ENCODE measurements around the gene DYNLRB1.
A peak's percentile ranks its signal among the peaks of the same experiment; 100 is the strongest.
"Not testable (repeated sequence)": the region's sequence is repeated elsewhere in the genome, so short reads cannot be mapped to it uniquely, and the experiment has no call there.

Gene DYNLRB1

GRCh38 chr20:34512266-34512954 lies 3.8 kb upstream of the DYNLRB1 start:
- DNase-seq (ENCODE audit: low spot score) = no peak

DNA sequence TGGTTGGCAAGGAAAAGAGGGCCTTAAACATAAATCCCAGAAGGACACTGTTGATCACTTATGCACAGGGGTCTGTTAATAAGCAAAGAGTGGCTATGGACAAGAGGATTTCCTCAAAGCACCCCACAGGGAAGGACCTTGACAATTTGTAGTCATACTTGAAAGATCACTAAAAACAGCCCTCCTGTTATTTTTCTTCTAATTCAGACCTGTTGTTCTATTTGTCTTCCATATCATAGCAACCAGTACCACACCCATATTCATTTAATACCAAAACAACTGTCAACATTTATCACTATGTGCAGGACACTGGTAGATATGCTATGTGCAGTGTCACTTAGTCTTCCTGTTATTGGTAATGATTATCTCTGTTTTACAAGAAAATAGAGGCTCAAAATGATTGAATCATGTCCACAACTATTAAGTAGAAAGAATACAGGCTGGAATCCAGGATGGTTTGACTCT lies 3.2 kb upstream of the DYNLRB1 start:
- peak; percentile 52 for DNase-seq (ENCODE audit: low spot score)

DNA sequence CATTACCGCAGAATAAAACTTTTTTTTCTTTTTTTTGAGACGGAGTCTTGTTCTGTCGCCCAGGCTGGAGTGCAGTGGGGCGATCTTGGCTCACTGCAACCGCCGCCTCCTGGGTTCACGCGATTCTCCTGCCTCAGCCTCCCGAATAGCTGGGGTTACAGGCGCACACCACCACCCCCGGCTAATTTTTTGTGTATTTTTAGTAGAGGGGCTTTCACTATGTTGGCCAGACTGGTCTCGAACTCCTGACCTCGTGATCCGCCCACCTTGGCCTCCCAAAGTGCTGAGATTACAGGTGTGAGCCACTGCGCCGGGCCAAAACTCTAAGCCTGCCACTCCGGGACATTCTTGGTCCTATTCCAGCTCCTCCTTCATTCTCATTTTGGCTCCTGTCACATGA lies 2.2 kb upstream of the DYNLRB1 start:
- not testable (repeated sequence) for DNase-seq (ENCODE audit: low spot score)

- no peak for DNase-seq (ENCODE audit: low spot score)
Measured at GRCh38 chr20:34514897-34515483, 1.2 kb upstream of the DYNLRB1 start.

DNA sequence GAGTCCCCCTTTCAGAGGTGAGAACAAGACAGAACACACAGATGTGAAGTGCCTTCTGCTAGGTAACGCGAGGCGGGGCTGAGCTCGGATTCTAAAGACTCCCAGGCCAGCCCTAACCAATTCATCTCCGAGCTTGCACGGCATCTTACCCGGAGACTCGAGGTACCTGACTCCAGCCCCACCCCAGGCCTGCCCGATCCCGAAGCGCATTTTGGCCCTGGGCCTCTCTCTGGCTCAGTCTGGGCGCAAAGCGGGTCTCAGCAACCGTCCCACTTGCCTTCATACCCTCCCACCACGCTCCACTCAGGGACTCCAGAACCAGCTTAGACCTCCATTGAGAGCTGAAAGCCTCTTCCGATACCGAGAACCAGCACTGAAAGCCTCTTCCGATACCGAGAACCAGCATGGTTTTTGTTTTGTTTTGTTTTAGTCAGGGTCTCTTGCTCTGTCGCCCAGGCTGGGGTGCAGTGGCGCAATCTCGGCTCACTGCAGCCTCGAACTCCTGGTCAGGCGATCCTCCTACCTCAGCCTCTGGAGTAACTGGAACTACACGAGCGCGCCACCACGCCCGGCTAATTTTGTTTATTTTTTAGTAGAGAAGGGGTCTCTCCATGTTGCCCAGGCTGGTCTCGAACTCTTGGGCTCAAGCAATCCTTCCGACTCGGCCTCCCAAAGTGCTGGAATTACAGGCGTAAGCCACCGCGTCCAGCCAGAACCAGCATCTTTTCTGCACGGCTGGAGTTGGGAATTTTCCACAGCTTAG lies 557 bp upstream of the DYNLRB1 start:
- DNase-seq (ENCODE audit: low spot score) = peak; percentile 80

DNA sequence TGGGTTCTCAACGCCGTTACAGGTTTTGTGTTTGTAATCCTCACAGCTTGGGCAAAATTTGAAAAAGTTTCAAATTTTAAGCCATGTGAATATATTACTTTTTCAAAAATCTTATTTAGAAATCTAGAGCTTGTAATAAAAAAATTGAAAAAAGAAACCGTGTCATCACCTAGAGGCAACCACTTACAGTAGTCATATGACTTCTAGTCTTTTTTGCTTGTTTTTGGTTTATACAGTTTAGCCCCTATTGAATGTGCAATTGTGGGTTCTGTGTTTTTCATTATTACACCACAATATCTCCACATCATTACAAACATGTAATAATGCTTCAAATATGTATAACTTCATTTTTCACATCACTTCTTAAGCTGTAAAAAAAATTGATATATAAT lies 888 bp downstream of the DYNLRB1 start:
- DNase-seq (ENCODE audit: low spot score) = no peak

DNA sequence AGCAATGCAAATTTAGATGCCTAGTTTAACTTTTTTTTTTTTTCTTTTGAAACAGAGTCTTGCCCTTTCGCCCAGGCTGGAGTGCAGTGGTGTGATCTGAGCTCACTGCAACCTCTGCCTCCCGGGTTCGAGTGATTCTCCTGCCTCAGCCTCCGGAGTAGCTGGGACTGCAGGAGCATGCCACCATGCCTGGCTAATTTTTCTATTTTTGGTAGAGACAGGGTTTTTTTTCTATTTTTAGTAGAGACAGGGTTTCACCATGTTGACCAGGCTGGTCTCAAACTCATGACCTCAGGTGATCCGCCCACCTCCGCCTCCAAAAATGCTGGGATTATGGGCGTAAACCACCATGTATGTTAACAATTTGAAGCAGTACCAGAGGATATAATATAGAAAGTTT lies 2.6 kb downstream of the DYNLRB1 start:
- DNase-seq (ENCODE audit: low spot score) = not testable (repeated sequence)

DNA sequence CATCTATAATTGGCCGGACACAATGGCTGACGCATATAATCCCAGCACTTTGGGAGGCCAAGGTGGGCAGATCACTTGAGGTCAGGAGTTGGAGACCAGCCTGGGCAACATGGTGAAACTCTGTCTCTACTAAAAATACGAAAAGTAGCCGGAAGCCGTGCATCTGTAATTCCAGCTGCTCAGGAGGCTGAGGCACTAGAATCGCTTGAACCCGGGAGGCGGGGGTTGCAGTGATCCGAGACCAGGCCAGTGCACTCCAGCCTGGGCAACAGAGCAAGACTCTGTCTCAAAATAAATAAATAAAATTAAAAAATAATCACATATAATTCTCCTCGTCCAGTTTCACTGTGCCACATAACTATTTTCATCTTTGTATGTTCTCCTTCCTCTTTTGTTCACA lies 3.6 kb downstream of the DYNLRB1 start:
- not testable (repeated sequence) for DNase-seq (ENCODE audit: low spot score)

DNA sequence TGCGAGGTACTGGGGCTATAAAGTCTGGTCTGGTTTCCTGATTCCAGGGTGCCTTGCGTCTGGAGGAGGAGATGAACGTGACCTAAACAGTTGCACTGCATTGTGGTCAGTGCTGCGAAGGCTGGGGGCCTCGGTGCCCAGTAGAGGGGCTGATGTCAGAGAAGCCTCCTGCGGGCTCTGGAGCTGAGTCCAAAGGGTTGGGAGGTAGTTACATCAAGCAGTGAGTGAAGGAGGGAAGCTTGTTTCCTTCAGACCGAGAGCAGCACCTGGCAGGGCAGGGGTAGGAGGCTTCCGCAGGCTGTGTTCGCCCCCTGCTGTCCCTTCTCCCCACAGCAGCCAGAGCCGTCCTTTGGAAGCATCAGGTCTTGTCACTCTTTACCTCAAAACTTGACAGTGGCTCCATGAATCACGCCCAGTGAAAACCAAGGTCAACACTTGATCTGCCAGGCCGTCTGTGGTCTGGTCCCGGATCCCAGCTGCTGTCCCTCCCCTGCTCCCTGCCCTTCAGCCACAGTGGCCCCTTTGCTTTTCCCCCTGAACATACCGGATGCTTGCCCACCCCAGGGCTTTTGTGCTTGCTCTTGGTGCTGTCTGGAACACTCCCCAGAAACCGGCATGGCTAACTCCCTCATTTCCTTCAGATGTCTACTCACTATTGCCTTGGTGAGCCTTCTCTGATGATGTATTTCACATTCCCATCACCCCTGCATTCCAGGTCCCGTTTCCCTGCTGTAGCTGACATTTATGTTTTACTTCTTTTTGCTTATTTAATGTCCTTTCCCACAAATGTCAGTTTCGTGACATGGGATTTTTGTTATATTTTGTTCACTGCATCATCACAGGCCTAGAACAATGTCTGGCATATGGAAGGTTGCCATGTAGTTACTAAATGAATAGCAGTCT lies 7.0 kb downstream of the DYNLRB1 start:
- DNase-seq (ENCODE audit: low spot score) = peak; percentile 50

GRCh38 chr20:34524426-34524825 lies 8.2 kb downstream of the DYNLRB1 start:
- DNase-seq (ENCODE audit: low spot score) = no peak

DNA sequence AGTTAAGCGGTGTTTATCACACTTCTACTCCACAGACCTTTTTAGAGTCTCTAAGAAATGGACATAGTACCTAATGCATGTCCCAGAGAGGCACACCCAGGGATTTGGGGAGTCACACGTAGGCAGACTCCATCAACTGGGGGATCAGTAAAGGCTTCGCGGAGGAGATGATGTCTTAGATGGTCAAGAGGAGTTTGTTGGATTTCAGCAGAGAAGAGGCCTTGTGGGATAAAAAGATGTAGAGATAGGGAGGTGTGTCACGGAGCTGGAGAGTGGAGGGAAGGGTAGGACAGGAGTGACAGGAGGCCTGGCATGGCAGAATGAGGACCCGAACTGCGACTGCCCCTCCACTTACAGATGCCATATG lies 9.1 kb downstream of the DYNLRB1 start:
- DNase-seq (ENCODE audit: low spot score) = no peak

GRCh38 chr20:34525709-34526416 lies 9.6 kb downstream of the DYNLRB1 start:
- DNase-seq (ENCODE audit: low spot score) = no peak

DNA sequence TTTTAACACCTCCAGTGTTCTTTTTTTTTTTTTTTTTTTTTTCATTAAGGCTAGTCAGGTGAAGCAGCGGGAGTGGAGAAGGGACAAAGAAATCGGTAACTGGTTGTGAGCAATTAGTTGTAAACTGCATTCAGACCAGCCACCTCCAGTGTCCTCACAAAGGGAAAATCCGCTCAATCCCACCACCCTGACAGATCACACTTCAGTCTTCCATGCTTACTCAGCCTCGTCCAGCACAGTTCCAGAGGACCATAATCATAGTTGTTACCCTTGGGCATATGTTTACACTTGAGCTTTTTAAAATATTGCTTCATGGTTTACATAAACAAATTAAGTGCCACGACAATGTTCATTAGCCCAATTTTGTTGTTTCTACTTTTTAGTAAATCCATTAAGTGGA lies 10.2 kb downstream of the DYNLRB1 start:
- DNase-seq (ENCODE audit: low spot score) = no peak

- no peak for DNase-seq (ENCODE audit: low spot score)
Measured at GRCh38 chr20:34527016-34527415, 10.8 kb downstream of the DYNLRB1 start.

- no peak for DNase-seq (ENCODE audit: low spot score)
Measured at GRCh38 chr20:34528921-34529297, 12.7 kb downstream of the DYNLRB1 start.

DNA sequence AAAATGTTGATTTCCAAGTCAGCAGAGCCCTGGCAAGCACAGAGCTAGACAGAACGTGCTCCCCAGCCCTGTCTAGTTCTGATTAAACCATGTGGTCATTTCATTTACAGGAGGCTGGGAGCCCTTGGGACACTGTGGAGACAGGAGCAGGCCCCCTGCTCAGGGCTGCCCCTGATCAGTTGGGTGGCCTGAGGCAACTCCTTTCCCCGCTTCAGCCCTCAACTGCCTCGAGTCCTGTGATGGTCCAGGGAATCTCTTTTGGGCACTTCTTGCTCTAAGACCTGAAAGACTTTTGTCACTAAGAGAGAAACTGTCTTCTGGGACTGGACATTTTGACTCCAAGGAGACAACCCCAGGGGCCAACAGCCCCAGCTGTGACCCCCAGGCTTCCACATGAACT lies 13.5 kb downstream of the DYNLRB1 start:
- DNase-seq (ENCODE audit: low spot score) = no peak

- no peak for DNase-seq (ENCODE audit: low spot score)
Measured at GRCh38 chr20:34530342-34530741, 14.1 kb downstream of the DYNLRB1 start.

DNA sequence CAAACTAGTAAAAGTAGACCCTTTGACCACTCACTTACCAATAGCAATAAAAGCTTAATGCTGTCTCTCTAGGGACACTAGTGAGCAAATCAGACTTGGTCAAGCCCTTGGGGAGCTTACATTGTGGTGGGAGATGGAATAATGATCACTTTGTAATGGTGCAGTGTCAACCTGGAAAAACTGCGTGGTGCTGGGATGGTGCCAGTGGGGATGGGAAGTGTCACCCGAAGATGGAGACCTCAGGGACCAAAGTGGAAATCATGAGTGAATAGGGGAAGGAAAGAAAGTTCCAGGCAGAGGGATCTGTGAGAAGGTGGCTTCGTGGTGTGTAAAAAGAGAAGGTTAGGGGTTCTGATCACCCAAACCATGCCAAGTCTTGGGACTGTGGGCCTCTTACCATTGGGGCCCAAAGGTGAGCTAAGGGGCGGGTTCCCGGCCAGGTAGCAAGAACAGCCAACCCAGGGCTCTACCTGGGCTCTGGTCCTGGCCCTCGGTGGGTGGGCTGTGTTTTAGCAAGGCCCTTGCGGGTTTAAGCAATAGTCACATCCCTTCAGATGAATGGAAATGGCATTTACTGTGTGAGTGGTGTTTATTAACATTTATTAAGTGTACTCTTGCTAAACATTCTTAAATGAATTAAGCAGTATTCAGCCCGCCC lies 15.5 kb downstream of the DYNLRB1 start:
- DNase-seq (ENCODE audit: low spot score) = no peak

DNA sequence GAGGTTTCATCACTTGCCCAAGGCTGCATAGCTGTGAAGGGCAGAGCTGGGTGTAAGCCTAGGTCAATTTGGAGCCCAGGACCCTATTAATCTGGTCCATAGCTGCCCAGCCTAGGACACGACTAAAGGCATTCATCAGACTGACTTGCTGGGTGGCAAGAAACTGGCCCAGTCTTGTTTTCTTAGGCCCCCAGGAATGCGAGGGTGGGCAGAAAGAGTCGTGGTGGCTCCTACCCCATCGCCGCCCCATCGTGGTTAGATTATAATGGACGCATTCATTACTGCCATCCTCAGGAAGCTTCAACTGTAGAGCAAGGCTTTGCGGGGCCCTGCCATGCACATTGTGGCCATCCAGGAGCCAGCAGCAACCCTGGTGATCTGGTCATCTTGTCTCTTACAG lies 16.1 kb downstream of the DYNLRB1 start:
- no peak for DNase-seq (ENCODE audit: low spot score)

- no peak for DNase-seq (ENCODE audit: low spot score)
Measured at GRCh38 chr20:34532756-34533155, 16.5 kb downstream of the DYNLRB1 start.
